ENCODE data around the gene ARHGEF40.

ARHGEF40 gene

DNA sequence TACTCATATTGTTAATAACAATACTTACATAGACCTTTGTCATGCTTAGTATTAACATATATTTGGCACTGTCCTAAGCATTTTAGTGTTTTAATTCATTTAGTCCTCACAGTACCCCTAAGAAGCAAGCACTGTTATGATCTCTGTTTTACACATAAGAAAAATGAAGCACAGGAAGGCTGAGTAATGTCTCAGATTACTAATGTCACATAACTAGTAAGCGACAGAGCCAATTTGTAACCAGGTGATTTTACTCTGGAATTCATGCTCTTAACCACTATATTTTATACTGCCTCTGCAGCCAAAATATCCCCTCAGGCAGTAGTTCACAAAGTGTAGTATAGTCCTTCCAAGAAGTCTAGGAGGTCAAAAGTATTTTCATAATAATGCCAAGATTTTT is 51.0 kb downstream of the ARHGEF40 start:
- no peak for DNase-seq (ENCODE audit: low read depth)

DNA sequence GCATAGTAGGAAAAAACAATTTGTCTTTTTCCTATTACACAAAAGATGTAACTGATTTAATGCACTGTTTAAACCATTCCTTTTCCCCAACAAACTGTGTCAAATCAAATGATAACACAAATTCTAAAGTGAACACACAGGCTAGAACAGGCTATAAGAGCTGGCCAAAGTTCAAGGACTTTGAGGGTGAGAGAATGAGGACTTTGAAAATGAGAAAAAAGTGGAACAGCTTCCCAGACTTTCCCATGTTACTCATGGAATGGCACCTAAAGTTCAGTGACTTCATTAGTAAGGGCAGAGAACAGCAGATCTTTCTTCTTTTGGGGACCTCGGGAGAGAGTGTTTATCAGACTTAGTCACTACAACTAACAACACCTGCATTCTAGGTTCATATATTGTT is 53.3 kb downstream of the ARHGEF40 start:
- no peak for DNase-seq (ENCODE audit: low read depth)

DNA sequence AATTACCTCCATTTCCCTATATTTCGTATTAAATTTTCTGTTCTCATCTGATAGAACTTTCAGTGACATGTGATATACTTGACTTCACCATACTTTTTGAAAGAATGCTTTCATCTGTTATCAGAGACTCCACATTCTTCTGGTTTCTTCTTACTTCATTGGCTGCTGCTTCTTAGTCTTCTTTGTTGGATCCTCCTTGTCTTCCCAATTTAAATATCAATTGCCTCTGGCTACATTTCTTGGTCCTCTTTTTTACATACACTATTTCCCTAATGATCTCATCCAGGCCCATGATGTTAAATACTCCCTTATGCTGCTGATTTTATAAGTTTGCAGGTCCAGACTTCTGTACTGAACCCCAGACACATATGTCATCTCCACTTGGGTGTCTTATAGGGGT is 63.8 kb downstream of the ARHGEF40 start:
- no peak for DNase-seq (ENCODE audit: low read depth)

- no peak for DNase-seq (ENCODE audit: low read depth)
Observed at GRCh38 chr14:21136024-21136423, 65.9 kb downstream of the ARHGEF40 start.
